HG02642 (cell line): ENCODE results near the gene MAPKAPK5.
"Not testable (repeated sequence)": the region's sequence is repeated elsewhere in the genome, so short reads cannot be mapped to it uniquely, and the experiment has no call there.

Experiments used
- ATAC-seq: cut with Tn5 transposase; IDR thresholded peaks from one replicate; pipeline ENCODE4 v1.9.1; 2021; ENCODE audit warnings: mild to moderate bottlenecking; ENCODE audit not compliant: unreplicated experiment, poor library complexity

Gene MAPKAPK5

DNA sequence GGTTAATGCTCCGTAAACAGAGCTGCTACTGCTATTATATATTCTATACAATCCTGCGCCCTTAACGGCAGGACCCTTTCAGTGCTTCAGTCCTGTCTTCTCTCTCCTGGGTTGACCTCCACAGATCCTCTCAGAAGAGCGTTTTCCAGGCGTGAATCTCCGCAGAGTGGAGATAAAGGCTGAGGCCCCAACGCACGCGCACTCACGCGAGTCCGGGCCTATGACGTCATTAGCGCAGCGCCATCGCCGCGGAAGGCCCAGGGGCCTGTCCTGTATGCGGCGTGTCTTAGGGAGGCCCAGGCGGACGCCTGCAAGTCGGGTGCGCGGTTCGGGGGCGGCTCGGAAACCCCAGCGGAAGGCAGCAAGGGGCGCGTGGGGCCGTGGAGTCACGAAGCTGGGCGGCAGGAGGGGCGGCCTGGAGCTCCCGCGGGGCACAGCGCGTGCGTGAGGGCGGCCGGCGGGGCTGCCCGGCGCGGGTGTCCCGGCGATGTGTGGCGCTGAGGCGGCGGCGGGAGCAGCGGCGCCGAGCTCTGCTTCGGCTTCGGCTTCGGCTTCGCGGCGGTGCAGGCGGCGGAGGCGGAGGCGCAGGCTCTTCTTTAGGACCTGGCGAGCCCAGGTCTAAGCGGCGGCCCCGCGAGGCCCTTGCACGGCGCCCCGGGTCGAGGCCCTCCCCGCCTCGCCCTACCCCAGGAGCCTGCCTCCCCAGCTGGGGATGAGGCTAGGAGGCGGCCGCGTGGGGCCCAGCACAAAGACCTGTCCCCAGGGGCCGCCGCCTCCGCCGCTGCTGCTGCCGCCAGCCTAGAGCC lies at the start of gene MAPKAPK5:
TSS of gene MAPKAPK5 (plus strand) at position 479 of the 806 bp plus-strand sequence. CDS start 506 bp downstream, outside the sequence.
- peak; percentile 82 for ATAC-seq

GRCh38 chr12:111792856-111793235 lies 49.2 kb upstream of the MAPKAPK5 start:
- ATAC-seq: no peak

GRCh38 chr12:111798182-111798581 lies 43.8 kb upstream of the MAPKAPK5 start:
- no peak for ATAC-seq

DNA sequence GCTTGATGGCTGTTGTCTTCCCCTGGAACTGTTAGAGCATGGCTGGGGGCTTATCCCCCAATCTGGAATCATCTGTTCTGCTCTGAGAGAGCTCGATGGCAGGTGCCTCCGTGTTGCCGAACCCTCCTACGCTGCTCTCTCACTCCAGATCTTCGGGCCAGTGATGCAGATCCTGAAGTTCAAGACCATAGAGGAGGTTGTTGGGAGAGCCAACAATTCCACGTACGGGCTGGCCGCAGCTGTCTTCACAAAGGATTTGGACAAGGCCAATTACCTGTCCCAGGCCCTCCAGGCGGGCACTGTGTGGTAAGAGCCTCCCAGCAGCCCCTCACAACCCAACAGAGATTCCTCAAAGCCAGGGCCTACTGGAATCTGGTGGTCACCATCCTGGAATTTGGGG lies 42.3 kb upstream of the MAPKAPK5 start:
- ATAC-seq: no peak

DNA sequence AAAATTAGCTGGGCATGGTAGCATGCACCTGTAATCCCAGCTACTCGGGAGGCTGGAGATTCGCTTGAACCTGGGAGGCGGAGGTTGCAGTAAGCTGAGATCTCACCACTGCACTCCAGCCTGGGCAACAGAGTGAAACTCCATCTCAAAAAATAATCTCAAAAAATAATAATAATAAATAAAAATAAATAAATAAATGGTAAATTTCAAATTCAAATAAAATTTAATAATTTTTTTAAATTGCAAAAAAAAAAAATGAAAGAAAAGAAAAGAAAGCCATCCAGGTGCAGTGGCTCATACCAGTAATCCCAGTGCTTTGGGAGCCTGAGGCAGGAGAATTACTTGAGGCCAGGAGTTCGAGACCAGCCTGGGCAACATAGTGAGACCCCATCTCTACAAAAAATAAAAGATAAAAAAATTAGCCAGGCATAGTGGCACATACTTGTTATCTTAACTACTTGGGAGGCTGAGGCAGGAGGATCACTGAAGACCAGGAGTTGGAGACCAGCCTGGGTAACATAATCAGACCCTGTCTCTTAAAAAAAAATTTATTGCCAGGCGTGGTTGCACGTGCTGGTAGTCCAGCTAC lies 38.9 kb upstream of the MAPKAPK5 start:
- no peak for ATAC-seq

GRCh38 chr12:111803851-111804250 lies 38.2 kb upstream of the MAPKAPK5 start:
- no peak for ATAC-seq

DNA sequence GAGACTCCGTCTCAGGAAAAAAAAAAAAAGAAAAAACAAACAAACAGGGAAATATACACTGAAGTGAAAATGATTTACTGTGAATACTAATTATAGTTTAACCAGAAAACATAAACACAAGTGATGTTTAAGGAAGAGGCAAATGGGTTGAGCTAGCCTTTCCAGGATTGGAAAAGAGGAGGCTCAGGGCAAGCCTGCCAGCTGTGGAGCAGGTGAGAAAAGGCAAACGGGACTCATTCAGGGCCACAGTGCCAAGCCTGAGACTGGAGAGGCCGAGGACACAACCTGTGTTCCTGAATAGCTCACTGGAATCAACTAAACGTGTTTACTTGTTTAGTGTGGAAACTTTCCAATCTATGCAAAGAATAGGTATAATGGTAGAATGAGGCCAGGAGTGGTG lies 35.7 kb upstream of the MAPKAPK5 start:
- no peak for ATAC-seq

DNA sequence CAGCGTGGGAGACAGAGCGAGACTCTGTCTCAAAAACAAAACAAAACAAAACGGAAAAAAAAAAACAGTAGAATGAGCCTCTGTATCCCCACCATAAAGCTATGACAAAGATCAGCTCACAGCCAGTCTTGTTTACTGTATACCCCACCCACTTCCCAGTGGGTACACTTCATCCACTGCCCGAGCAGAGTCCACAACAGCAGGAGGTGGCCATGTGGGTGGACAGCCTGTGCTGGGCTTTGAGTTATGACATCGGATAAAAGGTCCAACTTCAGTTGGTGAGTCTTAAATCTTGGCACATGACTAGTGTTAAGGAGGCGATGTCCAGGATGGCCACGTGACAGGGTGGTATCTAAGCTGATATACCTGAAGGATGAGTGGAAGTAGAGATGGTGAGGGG lies 34.8 kb upstream of the MAPKAPK5 start:
- ATAC-seq: no peak

DNA sequence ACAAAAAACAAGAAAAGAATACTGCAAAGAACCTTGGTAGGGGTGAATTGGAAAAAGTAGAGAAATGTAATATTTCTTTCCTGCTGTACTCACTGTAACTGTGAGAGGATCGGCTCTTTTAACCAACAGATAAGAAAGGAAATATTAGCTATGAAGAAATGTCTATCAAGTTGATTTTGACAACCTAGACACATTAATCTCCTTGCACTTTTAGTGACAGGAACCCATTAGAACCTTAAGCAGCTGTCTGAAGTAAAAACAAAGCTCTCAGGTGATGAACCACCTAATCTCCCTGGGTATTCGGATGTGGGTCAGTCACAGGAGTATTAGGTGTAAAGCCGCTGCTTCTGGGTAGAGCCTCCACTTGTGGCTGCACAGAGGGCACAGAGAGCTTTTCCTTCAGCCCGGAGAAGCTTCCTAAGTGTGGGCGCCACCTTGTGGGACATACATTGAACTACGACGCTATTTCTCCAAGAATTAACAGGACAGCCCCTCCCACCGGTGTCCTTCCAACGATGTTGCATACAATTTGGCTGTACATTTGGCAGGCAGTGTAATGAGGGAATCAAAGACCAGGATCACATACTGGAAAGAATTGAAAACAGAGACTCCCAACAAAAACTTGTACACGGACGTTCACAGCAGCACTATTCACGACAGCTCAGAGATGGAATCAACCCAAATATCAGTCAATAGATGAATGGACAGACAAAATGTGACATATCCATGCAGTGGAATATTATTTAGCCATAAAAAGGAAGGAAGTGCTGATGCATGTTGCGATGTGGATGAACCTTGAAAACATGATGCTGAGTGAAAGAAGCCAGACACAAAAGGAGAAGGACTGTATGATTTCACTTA lies 28.9 kb upstream of the MAPKAPK5 start:
- peak; percentile 68 for ATAC-seq

DNA sequence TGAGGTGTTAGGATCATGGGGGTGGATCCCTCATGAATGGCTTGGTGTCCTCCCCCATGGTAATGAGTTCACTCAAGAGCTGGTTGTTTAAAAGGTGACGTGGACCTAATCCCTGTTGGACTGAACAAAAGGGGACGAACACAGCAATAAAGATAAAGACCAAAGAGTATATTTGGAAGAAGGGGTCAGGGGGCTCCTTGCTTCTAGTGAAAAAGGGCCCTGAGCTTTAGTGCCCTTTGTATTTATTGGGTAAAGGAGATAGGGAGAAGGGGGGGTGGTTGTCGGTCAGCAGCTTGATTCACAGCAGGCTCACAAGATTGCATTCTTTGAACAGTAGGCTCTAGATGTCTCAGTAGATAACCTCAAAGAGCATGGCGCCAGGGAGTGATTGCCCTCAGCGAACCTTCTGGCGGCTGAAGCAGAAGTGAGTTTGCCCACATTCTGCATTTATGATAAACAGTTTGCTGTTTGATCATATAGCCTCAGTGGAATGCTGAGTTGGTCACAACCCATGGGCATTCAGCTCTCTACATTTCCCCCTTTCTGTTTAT lies 25.9 kb upstream of the MAPKAPK5 start:
- no peak for ATAC-seq

- ATAC-seq: not testable (repeated sequence)
Measured at GRCh38 chr12:111816898-111817297, 25.1 kb upstream of the MAPKAPK5 start.

DNA sequence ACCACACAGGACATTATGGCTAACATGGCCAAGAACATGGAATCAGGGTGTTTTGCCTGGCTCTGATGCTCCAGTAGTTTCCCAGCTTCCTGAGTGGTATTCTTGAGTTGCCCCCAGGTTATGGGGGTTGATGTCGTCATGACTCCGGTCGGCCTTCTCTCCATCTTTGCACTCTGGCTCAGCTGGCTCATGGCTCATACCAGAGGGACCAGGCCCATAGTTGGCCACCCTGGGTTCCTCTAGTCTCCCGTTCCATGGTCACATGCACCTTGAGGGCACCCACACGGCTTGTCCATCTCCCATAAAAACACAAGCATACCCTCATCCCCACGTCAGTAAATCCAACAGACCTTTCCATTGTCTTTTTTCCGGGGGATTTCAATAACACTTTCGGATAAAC lies 23.7 kb upstream of the MAPKAPK5 start:
- ATAC-seq: no peak

- ATAC-seq: no peak
Measured at GRCh38 chr12:111819191-111820158, 22.6 kb upstream of the MAPKAPK5 start.

DNA sequence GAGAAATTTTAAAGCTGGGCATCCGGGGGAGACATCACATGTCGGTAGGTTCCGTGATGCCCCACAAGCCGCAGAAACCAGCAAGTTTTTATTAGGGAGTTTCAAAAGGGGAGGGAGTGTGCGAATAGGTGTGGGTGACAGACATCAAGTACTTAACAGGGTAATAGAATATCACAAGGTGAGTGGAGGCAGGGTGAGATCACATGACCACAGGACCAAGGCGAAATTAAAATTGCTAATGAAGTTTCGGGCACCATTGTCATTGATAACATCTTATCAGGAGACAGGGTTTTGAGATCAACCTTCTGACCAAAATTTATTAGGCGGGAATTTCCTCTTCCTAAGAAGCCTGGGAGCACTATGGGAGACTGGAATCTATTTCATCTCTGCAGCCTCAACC lies 21.2 kb upstream of the MAPKAPK5 start:
- not testable (repeated sequence) for ATAC-seq

- ATAC-seq: no peak
Measured at GRCh38 chr12:111822886-111823285, 19.1 kb upstream of the MAPKAPK5 start.

GRCh38 chr12:111823891-111824290 lies 18.1 kb upstream of the MAPKAPK5 start:
- no peak for ATAC-seq

GRCh38 chr12:111824312-111824711 lies 17.7 kb upstream of the MAPKAPK5 start:
- ATAC-seq: not testable (repeated sequence)

GRCh38 chr12:111825509-111825908 lies 16.5 kb upstream of the MAPKAPK5 start:
- ATAC-seq: no peak

DNA sequence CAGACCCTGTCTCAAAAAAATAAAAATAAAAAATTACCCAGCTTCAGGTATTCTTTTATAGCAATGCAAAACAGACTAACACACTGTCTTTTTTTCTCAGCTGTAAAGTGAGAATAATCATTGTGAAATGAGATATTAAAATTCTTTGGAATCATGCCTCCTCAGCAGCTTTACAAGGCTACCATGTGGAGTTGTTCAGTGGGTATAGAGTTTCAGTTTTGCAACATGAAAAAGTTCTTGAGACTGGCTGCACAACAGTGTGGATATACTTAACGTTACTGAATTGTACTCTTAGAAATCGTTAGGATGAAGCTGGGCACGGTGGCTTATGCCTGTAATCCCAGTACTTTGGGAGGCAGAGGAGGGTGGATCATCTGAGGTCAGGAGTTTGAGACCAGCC lies 15.7 kb upstream of the MAPKAPK5 start:
- no peak for ATAC-seq

DNA sequence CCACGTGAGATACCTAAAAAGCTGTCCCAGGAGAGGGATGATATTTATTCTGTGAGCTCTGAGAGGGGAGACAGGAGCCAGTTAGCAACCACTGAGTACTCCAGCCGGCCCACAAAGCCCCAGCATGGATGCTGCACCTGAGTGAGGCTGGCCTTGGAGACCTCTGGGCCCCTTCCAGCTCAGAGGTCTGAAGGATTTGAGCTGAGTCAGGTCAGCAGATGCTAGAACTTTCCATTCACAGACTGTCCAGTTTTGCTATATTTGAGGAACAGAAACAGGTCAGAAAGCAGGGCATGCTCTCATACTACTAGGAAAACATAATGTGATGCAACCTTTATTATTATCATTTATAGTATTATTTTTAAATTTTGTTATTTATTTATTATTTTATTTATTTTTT lies 15.0 kb upstream of the MAPKAPK5 start:
- ATAC-seq: no peak
